Transverse colon (tissue), 4 donors: ENCODE measurements around the gene NAP1L5.

ENCODE experiments used
- CTCF ChIP-seq, 5 experiments: fragments of 200-600 bp in 3 of 5; fragments of 450-650 bp in 2 of 5; sonication (generic) in 3 of 5; IDR thresholded peaks; 1 replicate in 2 of 5; 2 replicates in 3 of 5; pipeline ENCODE4 v1.5.1; 2016 to 2017; ENCODE audit warnings: antibody characterized with exemption in 5 of 5, inconsistent platforms in 3 of 5, mild to moderate bottlenecking in 2 of 5, moderate library complexity in 1 of 5
- EP300 ChIP-seq: sonication (generic); formaldehyde crosslinking; IDR thresholded peaks from one replicate; pipeline ENCODE4 v1.6.1; 2017; ENCODE audit warnings: antibody characterized with exemption, low read depth
- POLR2A ChIP-seq: fragments of 450-650 bp; IDR thresholded peaks from one replicate; pipeline ENCODE4 v1.6.1; 2016; ENCODE audit warnings: antibody characterized with exemption, mild to moderate bottlenecking, moderate library complexity
- POLR2AphosphoS5 ChIP-seq, 3 donors: sonication (generic); formaldehyde crosslinking; IDR thresholded peaks; one replicate each; pipeline ENCODE4 v1.6.1; 2016; ENCODE audit warnings: antibody characterized with exemption in 3 of 3

- TF ChIP-seq POLR2A (no peak), CTCF (IDR thresholded peaks at IDR 0.05) (no peak), POLR2AphosphoS5 (IDR thresholded peaks at IDR 0.05) (no peak), EP300 (no peak)
Measured at GRCh38 chr4:88746206-88746605, 48.6 kb upstream of the NAP1L5 start.
